ENCODE measurements around the gene SPINK8. TPM values are rescaled to one million over a fixed set of nuclear protein-coding genes. Genes with fewer than 3 reads are reported as not detected.
"Not testable (repeated sequence)": the region's sequence is repeated elsewhere in the genome, so short reads cannot be mapped to it uniquely, and the experiment has no call there.

Gene SPINK8
- total RNA-seq, 2 experiments from 2014 or later, result not detected

DNA sequence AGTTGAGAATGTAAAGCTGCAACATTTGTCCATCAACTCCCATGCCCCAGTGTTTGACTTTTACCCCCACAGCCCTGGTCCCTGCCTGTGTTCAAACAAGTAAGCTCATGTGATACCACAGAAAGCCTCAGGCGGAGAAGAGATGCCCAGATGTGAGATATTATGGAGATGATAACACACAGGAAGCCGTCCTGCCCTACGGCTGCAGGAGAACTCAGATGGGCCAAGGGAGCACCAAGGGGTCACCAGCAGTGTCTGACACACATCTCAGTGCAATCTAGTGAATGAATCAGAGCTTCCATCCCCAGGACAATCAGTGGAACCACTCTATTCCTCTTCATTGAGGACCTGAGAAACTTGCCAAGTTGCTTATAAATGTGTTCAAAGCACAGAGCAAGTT lies 14.0 kb upstream of the SPINK8 start:
- Mint-ChIP-seq H3K4me3 (no peak overlapping the region), H3K36me3 (ENCODE audit: low read depth) (no peaks in the 10 kb centered on the region), H3K9me3 (no peaks in the 10 kb centered on the region), H3K4me1 (ENCODE audit: low read depth) (no peaks in the 10 kb centered on the region), H3K27me3 (ENCODE audit: low read depth) (no peaks in the 10 kb centered on the region), H3K27ac (no peak overlapping the region)
- intact Hi-C loops (cut with micrococcal nuclease), result no loop called here
- DNase-seq, result no peak
- CTCF ChIA-PET, result interaction anchor here (0.5 to 1.0 kb wide), 2 partner anchors 9 to 1486 kb away, joined by 3 read pairs; no protein-coding TSS in a partner anchor

DNA sequence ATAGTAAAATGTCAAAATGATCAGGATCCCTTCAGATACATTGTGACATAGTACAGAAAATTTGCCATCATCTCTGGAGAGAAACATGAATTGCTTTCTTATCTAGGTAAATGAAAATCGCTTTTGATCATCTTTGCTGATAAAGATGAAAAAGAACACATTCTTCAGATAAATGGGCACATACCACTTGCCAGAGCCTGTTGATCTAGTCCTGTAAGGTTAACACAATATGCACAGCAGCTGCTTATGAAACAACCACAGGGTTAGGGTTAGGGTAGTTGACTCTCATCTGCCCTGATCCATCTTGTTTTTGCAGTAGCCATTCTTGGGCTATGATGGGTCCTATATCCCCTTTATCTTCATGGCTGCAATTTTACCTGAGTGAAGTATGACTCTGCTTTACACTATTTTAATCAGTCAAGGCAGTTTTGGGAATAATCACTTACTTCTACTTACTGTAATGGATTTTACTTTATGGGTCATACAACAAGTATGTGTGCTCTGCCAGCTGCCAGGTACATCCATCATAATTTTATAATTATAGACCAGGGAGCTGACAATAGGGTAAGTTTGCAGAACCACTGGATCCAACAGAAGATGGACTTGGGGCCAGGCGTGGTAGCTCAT lies 12.6 kb upstream of the SPINK8 start:
- Mint-ChIP-seq H3K27ac (no peak overlapping the region), H3K36me3 (ENCODE audit: low read depth) (no peaks in the 10 kb centered on the region)

DNA sequence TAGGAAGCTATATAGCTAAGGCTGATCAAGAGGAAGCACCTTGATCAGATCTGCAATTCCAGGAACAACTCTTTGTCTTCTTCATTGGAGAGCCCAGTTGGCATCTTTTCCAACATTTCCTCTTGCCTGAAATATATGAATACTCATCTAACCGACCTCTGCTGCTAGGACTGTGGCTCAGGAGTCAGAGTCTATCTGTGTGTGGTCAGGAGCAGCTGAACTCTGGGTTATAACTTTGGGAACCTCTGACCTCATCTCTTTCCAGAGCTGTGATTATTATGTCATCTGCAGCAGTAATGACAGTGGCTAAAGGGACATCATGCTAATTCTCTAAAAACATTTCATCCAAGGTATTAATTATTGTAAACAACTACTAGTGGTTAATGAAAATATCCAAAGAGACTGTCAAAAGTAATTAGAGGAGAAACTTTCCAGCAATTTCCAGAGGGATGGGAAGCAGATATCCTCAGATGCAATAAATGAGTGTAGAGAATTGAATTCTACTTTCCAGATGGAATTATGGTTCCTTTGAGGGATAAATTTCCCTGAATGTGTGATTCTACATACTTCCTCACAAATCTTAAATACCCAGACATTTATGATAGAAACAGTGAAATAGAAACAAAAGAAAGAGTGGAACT lies 11.5 kb upstream of the SPINK8 start:
- no peak overlapping the region for H3K27ac Mint-ChIP-seq
- no peak for DNase-seq
- CTCF ChIA-PET, result no interaction called here
- intact Hi-C loops (cut with micrococcal nuclease), result no loop called here
- no peak overlapping the region for H3K4me3 Mint-ChIP-seq
- no peaks in the 10 kb centered on the region for H3K36me3 Mint-ChIP-seq (ENCODE audit: low read depth)
- H3K27me3 Mint-ChIP-seq (ENCODE audit: low read depth), result no peaks in the 10 kb centered on the region
- H3K9me3 Mint-ChIP-seq, result no peaks in the 10 kb centered on the region
- no peaks in the 10 kb centered on the region for H3K4me1 Mint-ChIP-seq (ENCODE audit: low read depth)

More for the DNA sequence above, 12.6 kb upstream of the SPINK8 start:
- CTCF ChIA-PET, result interaction anchor here (1.2 kb wide), 1 partner anchor 72 kb away, joined by 6 read pairs; no protein-coding TSS in a partner anchor
- no peak for DNase-seq
- Mint-ChIP-seq H3K4me1 (ENCODE audit: low read depth) (no peaks in the 10 kb centered on the region), H3K4me3 (no peak overlapping the region), H3K27me3 (ENCODE audit: low read depth) (no peaks in the 10 kb centered on the region), H3K9me3 (no peaks in the 10 kb centered on the region)
- intact Hi-C loops (cut with micrococcal nuclease), result no loop called here

DNA sequence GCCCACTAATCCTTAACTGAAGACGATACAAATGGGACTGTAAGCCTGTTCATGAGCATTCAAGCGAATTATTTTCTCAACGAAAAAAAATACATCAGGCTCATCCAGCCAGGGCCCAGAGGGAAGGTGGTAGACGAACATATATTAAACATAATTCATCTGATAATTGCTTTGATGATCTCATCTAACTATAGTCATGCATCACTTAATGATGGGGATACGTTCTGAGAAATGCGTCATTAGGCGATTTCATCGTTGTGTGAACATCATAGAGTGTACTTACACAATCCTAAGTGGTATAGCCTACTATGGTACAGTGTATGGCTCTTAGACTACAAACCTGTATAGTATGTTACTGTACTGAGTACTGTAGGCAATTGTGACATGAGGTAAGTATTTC lies 10.0 kb upstream of the SPINK8 start:
- intact Hi-C loops (cut with micrococcal nuclease), result no loop called here
- CTCF ChIA-PET, result interaction anchor here (1.0 to 1.1 kb wide), 2 partner anchors 57 to 293 kb away, joined by 3 read pairs; no protein-coding TSS in a partner anchor

DNA sequence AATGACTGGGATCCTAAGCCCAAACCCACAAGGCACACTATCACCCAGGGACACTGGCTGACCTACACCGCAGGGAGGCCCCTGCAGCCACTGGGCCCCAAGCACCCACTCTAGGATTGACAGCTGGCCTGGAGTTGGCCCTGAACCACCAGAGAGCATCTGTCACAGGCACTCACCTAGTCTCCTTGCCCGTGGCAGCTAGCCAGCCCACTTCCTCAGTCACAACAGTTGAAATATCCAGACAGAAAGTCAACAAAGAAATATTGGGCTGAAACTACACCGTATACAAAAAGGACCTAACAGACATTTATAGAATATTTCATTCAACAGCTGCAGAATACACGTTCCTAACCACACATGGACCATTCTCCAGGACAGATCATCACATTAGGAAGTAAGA lies 5.2 kb upstream of the SPINK8 start:
- H3K27me3 Mint-ChIP-seq (ENCODE audit: low read depth), result peaks cover 6% of the 10 kb centered on the region
- H3K4me1 Mint-ChIP-seq (ENCODE audit: low read depth), result no peaks in the 10 kb centered on the region
- no peaks in the 10 kb centered on the region for H3K36me3 Mint-ChIP-seq (ENCODE audit: low read depth)
- no peak overlapping the region for H3K27ac Mint-ChIP-seq
- H3K4me3 Mint-ChIP-seq, result no peak overlapping the region
- no peaks in the 10 kb centered on the region for H3K9me3 Mint-ChIP-seq
- DNase-seq, result no peak
- CTCF ChIA-PET, result no interaction called here
- intact Hi-C loops (cut with micrococcal nuclease), result no loop called here

More for the DNA sequence above, 10.0 kb upstream of the SPINK8 start:
- no peak for DNase-seq
- H3K27ac Mint-ChIP-seq, result no peak overlapping the region
- H3K27me3 Mint-ChIP-seq (ENCODE audit: low read depth), result no peaks in the 10 kb centered on the region
- no peak overlapping the region for H3K4me3 Mint-ChIP-seq
- H3K9me3 Mint-ChIP-seq, result no peaks in the 10 kb centered on the region
- no peaks in the 10 kb centered on the region for H3K4me1 Mint-ChIP-seq (ENCODE audit: low read depth)
- no peaks in the 10 kb centered on the region for H3K36me3 Mint-ChIP-seq (ENCODE audit: low read depth)

DNA sequence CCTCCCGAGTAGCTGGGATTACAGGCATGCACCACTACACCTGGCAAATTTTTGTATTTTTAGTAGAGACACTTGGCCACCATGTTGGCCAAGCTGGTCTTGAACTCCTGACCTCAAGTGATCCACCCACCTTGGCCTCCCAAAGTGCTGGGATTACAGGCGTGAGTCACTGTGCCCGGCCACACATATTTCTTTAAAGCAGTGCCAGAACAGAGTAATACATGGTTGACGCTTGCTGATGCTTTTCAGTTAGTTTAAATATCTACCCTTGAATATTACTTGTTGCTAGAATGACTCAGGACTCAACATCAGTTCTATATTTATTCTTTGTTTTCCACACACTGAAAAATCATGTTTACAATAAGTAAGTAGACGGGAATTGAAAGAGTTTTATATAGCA lies 4.1 kb upstream of the SPINK8 start:
- H3K27ac Mint-ChIP-seq; H3K36me3 Mint-ChIP-seq (ENCODE audit: low read depth); intact Hi-C loops (cut with micrococcal nuclease); DNase-seq; H3K4me3 Mint-ChIP-seq; H3K4me1 Mint-ChIP-seq (ENCODE audit: low read depth); H3K27me3 Mint-ChIP-seq (ENCODE audit: low read depth); H3K9me3 Mint-ChIP-seq; CTCF ChIA-PET: not testable (repeated sequence)

DNA sequence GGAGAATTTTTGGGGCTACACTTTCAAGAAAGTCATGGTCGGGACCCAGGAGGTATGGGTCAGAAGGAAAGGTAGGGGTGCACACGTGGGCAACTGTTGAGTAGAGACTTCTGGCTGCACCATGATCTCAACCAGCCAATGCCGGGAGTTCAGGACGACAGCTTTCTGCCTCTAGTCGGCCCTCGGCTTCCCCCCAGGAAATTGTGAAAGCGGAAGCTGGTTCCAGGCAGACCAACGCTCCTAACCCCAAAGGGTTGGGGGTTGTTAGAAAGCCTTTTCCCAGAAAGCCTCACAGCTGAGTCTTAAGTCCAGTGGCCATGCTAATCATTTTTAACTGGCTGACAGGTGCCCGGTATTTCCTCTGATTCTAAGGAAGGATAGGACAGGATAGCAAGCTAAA lies 1.8 kb upstream of the SPINK8 start:
- H3K27ac Mint-ChIP-seq; H3K27me3 Mint-ChIP-seq (ENCODE audit: low read depth); intact Hi-C loops (cut with micrococcal nuclease); DNase-seq; H3K36me3 Mint-ChIP-seq (ENCODE audit: low read depth); H3K4me3 Mint-ChIP-seq; H3K9me3 Mint-ChIP-seq; H3K4me1 Mint-ChIP-seq (ENCODE audit: low read depth): not testable (repeated sequence)
- CTCF ChIA-PET, result interaction anchor here (0.6 to 1.0 kb wide), 3 partner anchors 10 to 117 kb away, joined by 3 read pairs; no protein-coding TSS in a partner anchor

DNA sequence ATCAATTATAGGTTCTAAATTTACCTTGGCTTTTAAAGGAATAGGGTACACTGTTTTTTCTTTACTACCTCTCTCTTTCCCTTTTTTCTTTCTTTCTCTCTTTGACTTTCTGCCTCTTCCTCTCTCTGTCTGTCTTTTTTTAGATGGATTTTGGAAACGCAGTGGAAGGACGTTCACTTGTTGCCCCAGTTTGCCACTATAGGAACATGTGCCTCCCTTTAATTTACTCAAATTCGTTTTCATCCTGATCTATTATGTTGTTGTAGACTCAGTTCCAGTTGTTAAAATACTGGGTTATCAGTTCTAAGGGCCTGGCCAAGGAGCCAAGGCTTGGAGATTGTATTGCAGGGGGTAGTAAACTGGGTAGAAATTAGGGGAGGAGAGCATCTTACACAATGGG lies 1.1 kb upstream of the SPINK8 start:
- Mint-ChIP-seq H3K36me3 (ENCODE audit: low read depth) (no peaks in the 10 kb centered on the region), H3K4me3 (no peak overlapping the region), H3K9me3 (no peaks in the 10 kb centered on the region), H3K4me1 (ENCODE audit: low read depth) (no peaks in the 10 kb centered on the region), H3K27ac (no peak overlapping the region), H3K27me3 (ENCODE audit: low read depth) (peaks cover 6% of the 10 kb centered on the region)
- no peak for DNase-seq
- intact Hi-C loops (cut with micrococcal nuclease), result no loop called here
- CTCF ChIA-PET, result interaction anchor here (0.6 kb wide), 1 partner anchor 9 kb away, joined by 3 read pairs; no protein-coding TSS in a partner anchor

DNA sequence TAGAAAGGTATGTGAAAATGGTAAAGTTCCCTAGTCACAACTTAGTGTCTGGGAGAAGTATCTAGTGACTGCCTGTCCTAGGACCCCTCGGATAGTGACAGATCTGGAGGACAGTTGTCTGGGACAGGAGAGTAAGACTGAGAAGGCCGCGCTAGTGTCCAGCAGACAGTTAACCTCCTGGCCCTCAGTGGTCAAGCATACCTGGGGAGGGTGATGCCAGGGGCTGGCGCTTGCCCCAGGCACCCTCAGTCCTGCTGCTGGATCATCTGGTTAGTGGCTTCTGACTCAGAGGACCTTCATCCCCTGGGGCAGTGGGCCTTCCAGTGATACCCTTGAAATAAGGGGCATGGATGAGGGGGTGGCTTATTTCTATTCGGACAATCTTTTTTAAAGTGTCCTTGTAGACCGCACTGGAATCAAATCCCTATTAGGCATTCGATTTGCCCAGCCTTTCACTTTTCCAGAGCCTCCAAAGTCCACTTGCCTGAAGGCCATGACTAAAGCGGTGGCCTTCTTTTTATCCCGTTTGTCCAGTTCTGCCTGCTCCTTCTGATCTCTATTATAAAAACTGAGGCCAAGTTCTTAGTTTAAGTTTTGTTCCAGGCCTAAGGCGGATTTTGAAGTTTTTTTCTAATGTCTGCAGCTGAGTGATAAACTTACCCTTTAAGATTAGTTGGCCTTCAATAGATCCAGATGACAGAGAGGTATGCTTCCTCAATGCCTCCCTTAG lies 1.6 kb downstream of the SPINK8 start:
- intact Hi-C loops (cut with micrococcal nuclease); H3K36me3 Mint-ChIP-seq (ENCODE audit: low read depth); CTCF ChIA-PET; H3K9me3 Mint-ChIP-seq; H3K4me1 Mint-ChIP-seq (ENCODE audit: low read depth); H3K27me3 Mint-ChIP-seq (ENCODE audit: low read depth); DNase-seq; H3K4me3 Mint-ChIP-seq; H3K27ac Mint-ChIP-seq: not testable (repeated sequence)

DNA sequence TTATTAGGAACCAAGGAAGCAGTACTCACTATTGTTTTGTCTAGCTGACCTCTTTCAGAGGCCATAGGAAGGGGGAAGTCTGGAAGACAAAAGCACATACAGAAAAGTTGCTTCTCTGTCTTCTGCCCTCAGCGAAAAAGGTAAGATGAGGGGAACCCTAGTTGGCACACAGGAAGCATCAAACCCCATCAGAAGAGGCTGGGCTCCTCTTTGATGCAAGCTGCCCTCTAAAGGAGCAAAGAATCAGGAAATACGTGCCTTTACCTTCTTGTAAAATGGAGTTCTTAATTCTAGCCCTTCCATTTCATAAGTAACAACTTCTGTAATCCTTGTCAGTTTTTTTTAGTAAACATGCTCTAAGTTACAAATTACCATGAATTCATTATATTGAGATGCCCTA lies 12.5 kb downstream of the SPINK8 start:
- CTCF ChIA-PET, result interaction anchor here (0.6 to 1.8 kb wide), 3 partner anchors 89 to 825 kb away, joined by 3 to 9 read pairs (median 5); no protein-coding TSS in a partner anchor
- H3K36me3 Mint-ChIP-seq (ENCODE audit: low read depth), result no peaks in the 10 kb centered on the region
- H3K27me3 Mint-ChIP-seq (ENCODE audit: low read depth), result no peaks in the 10 kb centered on the region
- peaks cover 7% of the 10 kb centered on the region for H3K4me1 Mint-ChIP-seq (ENCODE audit: low read depth)
- no peak overlapping the region for H3K4me3 Mint-ChIP-seq
- intact Hi-C loops (cut with micrococcal nuclease), result no loop called here
- peaks cover 8% of the 10 kb centered on the region for H3K9me3 Mint-ChIP-seq
- DNase-seq, result peak; percentile 10
- no peak overlapping the region for H3K27ac Mint-ChIP-seq

DNA sequence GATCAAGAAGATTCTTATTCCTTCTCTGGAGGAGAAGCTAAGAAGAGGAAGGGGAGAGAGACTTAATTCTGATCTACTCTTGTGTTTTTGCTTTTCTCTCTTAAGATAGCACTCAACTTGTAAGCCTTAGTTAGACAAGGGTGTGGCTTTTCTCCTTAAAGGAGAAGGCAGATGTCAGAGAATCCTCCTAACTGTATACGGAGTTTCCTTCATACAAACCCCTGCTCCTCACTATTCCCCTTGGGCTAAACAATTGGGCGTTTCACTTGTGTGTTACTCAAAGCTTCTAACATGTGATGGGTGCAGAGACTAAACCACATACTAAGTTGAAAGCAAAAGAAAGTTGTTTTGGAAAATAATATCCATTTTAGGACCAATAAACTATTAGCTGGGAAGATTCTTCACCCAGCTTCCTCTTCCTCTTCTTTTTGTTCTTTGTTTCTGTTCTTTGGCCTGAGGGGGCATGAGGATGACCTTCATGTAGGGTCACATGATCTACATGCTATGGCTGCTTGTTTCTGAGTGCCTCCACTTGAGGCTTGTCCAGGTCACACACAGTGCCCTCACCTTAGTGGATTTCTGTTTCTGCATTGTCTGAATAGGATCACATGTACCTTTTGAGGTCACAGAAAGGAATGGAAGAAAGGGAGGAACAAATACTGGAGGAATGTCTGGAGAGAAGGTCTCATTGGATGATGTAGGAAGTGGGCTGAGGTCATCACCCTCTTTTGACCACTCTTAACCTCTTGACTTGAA lies 14.6 kb downstream of the SPINK8 start:
- H3K27ac Mint-ChIP-seq, result no peak overlapping the region
- intact Hi-C loops (cut with micrococcal nuclease), result no loop called here
- no peaks in the 10 kb centered on the region for H3K27me3 Mint-ChIP-seq (ENCODE audit: low read depth)
- peaks cover 22% of the 10 kb centered on the region for H3K9me3 Mint-ChIP-seq
- DNase-seq, result no peak
- CTCF ChIA-PET, result no interaction called here
- H3K4me1 Mint-ChIP-seq (ENCODE audit: low read depth), result peaks cover 7% of the 10 kb centered on the region
- H3K4me3 Mint-ChIP-seq, result no peak overlapping the region
- H3K36me3 Mint-ChIP-seq (ENCODE audit: low read depth), result peaks cover 2% of the 10 kb centered on the region

DNA sequence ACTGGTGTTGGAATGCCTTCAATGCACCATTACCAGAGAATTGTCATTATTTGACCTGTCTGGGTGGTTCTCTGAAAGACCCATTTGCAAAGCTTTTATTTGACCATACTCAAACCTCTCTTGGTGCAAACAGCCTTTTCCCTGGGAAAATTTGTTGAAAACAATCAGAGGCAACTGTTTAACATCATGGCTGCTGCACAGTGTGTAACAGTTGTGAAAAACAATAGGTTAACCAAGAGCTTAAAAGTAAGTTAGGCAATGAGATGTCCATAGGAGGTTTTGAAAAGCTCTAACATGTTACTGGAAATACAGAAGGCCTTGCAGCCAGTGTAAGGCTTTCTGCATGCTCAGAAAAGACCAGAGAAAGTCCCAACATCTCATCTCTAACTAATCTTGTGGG lies 18.9 kb downstream of the SPINK8 start:
- no peaks in the 10 kb centered on the region for H3K27me3 Mint-ChIP-seq (ENCODE audit: low read depth)
- DNase-seq, result no peak
- intact Hi-C loops (cut with micrococcal nuclease), result no loop called here
- no peaks in the 10 kb centered on the region for H3K4me1 Mint-ChIP-seq (ENCODE audit: low read depth)
- H3K36me3 Mint-ChIP-seq (ENCODE audit: low read depth), result peaks cover 8% of the 10 kb centered on the region
- CTCF ChIA-PET, result interaction anchor here (0.5 kb wide), 1 partner anchor 170 kb away, joined by 3 read pairs; no protein-coding TSS in a partner anchor
- H3K4me3 Mint-ChIP-seq, result no peak overlapping the region
- peaks cover 26% of the 10 kb centered on the region for H3K9me3 Mint-ChIP-seq
- no peak overlapping the region for H3K27ac Mint-ChIP-seq
